GM12873 (cell line): Measurements from ENCODE around the gene ZNF532.
A peak's percentile ranks its signal among the peaks of the same experiment; 100 is the strongest.

Experiments used
- CTCF ChIP-seq: IDR thresholded peaks from 2 replicates; pipeline ENCODE4 v1.5.1; 2012; ENCODE audit warnings: low read depth, mild to moderate bottlenecking, moderate library complexity, low read length, control low read depth; ENCODE audit not compliant: insufficient read depth; ENCODE audit errors: missing control alignments

The ZNF532 gene

DNA sequence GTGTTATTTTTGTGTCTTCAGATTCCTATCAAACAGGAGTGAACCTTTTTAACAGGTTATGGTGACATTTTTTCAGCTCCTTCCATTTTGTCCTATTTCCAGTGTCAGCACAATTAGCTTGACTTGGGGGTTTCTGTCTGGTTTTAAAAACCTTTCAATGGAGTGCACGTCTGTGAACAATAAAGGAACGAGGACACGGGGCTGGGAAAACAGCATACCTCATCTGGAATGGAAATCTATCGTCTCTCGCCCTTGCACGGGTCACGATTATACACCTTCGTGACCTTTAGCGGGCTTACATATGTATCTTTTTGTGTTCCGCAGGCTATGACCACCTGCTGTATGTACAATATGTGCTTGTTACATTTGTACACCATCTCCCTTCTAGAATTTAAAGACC, 2.3 kb upstream of the ZNF532 start:
- no peak for TF ChIP-seq CTCF

- no peak for TF ChIP-seq CTCF
These were observed 1.7 kb upstream of the ZNF532 start for GRCh38 chr18:58862851-58863538.

DNA sequence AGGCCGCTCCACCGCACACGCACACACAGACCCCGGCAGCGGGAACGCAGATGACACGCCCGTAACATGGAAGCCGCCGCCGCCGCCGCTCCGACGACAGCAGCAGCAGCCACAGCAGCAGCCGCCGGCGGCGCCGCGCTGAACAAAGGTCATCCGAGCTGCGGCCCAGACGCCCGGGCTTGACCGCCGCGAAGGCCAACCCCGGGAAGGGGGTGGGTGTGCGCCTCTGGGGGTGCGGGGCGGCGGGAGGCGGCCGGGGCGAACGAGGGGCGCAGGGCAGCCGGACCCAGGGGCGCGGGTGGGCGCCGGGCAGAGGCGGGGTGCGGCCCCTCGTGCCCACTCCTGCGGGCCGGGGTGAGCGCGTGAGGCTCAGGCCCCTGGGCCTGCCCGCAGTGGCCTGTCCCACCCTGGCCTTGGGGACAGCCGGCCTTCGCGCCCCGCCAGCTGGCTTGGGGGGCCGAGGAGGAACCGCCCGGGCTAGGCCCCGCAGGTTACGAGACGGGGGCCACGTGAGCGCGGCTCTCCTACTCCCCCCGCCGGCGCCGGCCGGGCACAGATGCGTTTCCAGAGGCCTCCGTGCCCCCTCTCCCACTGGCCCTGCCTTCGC, 1.0 kb upstream of the ZNF532 start:
- peak; percentile 3 for TF ChIP-seq CTCF

DNA sequence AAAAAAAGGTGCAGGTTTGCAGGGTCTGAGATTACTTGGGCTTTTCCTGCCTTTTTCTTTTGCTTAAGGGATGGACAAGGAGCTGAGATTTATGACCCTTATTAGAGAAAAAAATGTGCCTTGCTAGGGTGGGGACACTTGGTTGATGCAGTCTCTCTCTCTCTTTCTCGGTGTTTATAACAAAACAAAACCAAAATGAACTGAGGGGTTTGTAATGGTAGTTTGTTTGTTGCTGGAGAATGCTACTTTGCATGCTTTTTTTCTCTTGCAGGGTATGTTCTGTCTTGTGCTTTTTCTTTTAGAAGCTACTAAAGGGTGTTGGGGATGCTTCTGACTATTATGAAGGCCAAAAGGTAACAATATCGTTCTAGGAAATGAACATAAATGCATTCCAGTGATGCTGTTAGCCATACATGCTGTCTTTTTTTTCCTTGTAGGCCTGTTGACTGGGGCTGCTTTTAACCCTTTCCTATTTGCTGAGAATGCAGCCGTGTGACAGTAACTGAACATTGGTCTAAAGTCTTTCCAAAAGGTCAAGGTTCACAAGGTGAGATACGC, 435 bp downstream of the ZNF532 start:
- TF ChIP-seq CTCF = no peak

DNA sequence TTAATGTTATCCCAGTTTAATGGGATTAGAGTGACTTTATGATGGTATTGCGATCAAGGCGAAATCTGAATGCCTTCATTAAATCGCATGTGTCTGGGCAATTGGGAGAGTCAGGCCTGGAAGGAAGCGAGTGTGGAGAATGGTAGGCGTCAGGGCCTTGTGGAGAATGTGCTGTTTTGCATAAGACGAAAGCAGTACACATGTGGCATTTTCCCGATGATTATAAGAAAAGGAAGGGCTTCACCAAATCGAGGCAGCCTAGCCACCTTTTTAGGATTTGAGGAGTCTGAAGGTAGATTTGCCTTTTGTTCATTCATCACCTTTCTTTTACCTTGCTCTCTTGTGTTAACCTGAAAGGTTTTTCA, 1.0 kb downstream of the ZNF532 start:
- TF ChIP-seq CTCF = no peak

GRCh38 chr18:58866066-58866772, 1.5 kb downstream of the ZNF532 start:
- no peak for TF ChIP-seq CTCF

- TF ChIP-seq CTCF = no peak
These were observed 2.1 kb downstream of the ZNF532 start for GRCh38 chr18:58866773-58867150.
